Measurements from ENCODE around the gene HLA-DPA1. TPM values are rescaled to one million over a fixed set of nuclear protein-coding genes. Genes with fewer than 3 reads are reported as not detected.

HLA-DPA1 gene
- polyA plus RNA-seq, 1 experiment: 12.1 TPM

DNA sequence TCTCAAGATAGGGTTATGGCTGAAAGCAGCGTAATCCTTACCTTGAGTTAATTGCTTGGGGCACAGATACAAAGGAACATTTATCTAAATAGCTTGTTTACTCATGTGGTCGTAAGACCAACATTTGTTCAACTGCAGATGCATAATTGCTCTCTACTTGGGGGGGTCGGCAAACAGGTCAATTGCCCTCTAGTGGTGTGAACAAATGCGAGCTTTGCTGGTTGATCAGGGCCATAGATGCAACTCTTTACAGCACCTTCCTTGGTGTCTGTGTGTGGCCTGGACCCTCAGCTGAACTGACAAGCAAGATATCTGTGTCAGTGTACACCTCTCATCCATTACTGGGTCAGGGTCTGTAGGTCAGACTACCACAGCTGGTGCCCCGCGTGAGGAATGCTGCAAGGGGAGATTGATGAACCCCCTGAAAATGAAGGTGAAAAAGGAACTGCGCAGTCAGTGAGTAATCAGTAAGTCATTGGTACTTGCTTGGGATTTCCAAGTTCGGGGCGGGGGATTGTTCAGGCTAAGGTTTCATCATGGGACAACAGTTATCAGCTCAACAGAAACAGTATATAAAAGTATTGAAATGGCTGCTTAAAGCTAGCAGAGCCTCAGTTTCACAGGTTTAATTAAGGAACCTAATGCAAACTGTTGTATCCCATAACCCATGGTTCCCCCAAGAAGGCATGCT, 24.0 kb downstream of the HLA-DPA1 start:
- TF ChIP-seq, protein P1, sequence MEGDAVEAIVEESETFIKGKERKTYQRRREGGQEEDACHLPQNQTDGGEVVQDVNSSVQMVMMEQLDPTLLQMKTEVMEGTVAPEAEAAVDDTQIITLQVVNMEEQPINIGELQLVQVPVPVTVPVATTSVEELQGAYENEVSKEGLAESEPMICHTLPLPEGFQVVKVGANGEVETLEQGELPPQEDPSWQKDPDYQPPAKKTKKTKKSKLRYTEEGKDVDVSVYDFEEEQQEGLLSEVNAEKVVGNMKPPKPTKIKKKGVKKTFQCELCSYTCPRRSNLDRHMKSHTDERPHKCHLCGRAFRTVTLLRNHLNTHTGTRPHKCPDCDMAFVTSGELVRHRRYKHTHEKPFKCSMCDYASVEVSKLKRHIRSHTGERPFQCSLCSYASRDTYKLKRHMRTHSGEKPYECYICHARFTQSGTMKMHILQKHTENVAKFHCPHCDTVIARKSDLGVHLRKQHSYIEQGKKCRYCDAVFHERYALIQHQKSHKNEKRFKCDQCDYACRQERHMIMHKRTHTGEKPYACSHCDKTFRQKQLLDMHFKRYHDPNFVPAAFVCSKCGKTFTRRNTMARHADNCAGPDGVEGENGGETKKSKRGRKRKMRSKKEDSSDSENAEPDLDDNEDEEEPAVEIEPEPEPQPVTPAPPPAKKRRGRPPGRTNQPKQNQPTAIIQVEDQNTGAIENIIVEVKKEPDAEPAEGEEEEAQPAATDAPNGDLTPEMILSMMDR (IDR thresholded peaks at IDR 0.05; ENCODE audit: insufficient read depth, low read depth, low read length): no peak
- no peaks in the 10 kb centered on the region for H3K36me3 ChIP-seq (ENCODE audit: control insufficient read depth, insufficient read depth, low read length)
- POLR2A ChIA-PET: no interaction called here
- no peaks in the 10 kb centered on the region; the same call in 1 of the 2 replicates for H3K27me3 ChIP-seq (ENCODE audit: control insufficient read depth, insufficient read depth, low read length)
- DNase-seq (ENCODE audit: low read depth): no peak
- H3K4me3 ChIP-seq (ENCODE audit: low read depth, low read length): no peak overlapping the region
- CTCF ChIA-PET: interaction anchor here (1.2 to 1.7 kb wide), 2 partner anchors 9 to 35 kb away, joined by 4 to 5 read pairs; no protein-coding TSS in a partner anchor

DNA sequence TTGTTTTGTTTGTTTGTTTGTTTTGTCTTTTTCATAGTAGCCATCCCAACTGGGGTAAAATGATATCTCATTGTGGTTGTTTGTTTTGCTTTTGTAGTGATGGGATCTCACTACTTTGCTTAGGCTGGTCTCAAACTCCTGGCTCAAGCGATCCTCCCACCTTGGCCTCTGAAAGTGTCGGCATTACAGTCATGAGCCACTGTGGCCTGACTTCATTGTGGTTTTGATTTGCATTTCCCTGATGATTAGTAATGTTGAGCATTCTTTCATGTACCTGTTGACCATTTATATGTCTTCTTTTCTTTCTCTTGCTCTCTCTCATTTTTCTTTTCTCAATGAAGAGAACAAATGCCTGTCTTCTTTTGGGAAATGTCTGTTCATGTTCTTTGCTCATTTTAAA, 33.3 kb downstream of the HLA-DPA1 start:
- H3K27me3 ChIP-seq (ENCODE audit: control insufficient read depth, insufficient read depth, low read length): peaks cover 4% of the 10 kb centered on the region; the same call in 1 of the 2 replicates
- POLR2A ChIA-PET: no interaction called here
- TF ChIP-seq, protein P1 (IDR thresholded peaks at IDR 0.05; ENCODE audit: insufficient read depth, low read depth, low read length): no peak

DNA sequence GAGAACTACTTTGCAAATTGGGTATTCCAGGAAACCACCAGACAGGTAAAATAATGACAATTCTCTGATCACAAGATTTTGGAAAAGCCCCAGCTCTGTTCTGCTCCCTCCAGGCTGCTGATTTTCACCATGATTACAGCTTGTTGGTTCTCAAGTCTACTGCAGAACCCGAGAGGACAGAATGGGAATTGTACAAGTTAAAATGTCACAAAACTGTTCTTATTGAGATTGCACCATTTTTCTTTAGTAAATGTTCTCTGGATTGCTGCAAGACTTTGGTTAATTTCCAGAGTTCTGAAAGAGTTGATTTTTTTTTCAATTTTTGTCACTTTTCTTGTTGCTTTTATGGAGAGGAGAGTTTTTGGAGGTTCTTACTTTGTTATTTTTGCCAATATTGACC, 36.9 kb downstream of the HLA-DPA1 start:
- Histone ChIP-seq H3K4me3 (ENCODE audit: low read depth, low read length) (no peak overlapping the region), H3K36me3 (ENCODE audit: control insufficient read depth, insufficient read depth, low read length) (no peaks in the 10 kb centered on the region), H3K27me3 (ENCODE audit: control insufficient read depth, insufficient read depth, low read length) (peaks cover 4% of the 10 kb centered on the region; the same call in 1 of the 2 replicates)
- TF ChIP-seq, protein P1 (IDR thresholded peaks at IDR 0.05; ENCODE audit: insufficient read depth, low read depth, low read length): no peak
- DNase-seq (ENCODE audit: low read depth): no peak
- CTCF ChIA-PET: interaction anchor here (1.1 to 1.7 kb wide), 3 partner anchors 21 to 138 kb away, joined by 3 to 6 read pairs (median 3); no protein-coding TSS in a partner anchor
- POLR2A ChIA-PET: no interaction called here

More for the DNA sequence above, 33.3 kb downstream of the HLA-DPA1 start:
- Histone ChIP-seq H3K4me3 (ENCODE audit: low read depth, low read length) (no peak overlapping the region), H3K36me3 (ENCODE audit: control insufficient read depth, insufficient read depth, low read length) (no peaks in the 10 kb centered on the region)
- no peak for DNase-seq (ENCODE audit: low read depth)
- CTCF ChIA-PET: interaction anchor here (1.5 kb wide), 1 partner anchor 10 kb away, joined by 4 read pairs; no protein-coding TSS in a partner anchor

DNA sequence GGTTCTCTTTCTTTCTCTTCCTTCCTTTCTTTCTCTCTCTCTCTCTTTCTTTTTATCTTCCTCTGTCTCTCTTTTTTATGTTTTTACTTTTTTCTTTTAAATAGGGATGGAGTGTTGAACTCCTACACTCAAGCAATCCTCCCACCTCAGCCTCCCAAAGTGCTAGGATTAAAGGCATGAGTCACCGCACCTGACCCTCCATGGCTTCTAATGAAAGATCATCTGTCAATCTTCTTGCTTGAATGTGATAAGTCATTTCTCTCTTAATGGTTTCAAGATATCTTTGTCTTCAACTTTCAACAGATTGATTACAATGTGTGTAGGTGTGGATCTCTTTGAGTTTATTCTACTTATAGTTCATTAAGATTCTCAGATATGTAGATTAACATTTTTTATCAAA, 38.9 kb downstream of the HLA-DPA1 start:
- TF ChIP-seq, protein P1 (IDR thresholded peaks at IDR 0.05; ENCODE audit: insufficient read depth, low read depth, low read length): no peak
- ChIA-PET POLR2A (no interaction called here), CTCF (no interaction called here)
- Histone ChIP-seq H3K36me3 (ENCODE audit: control insufficient read depth, insufficient read depth, low read length) (no peaks in the 10 kb centered on the region), H3K27me3 (ENCODE audit: control insufficient read depth, insufficient read depth, low read length) (peaks cover 7% of the 10 kb centered on the region), H3K4me3 (ENCODE audit: low read depth, low read length) (no peak overlapping the region)
- DNase-seq (ENCODE audit: low read depth): no peak

DNA sequence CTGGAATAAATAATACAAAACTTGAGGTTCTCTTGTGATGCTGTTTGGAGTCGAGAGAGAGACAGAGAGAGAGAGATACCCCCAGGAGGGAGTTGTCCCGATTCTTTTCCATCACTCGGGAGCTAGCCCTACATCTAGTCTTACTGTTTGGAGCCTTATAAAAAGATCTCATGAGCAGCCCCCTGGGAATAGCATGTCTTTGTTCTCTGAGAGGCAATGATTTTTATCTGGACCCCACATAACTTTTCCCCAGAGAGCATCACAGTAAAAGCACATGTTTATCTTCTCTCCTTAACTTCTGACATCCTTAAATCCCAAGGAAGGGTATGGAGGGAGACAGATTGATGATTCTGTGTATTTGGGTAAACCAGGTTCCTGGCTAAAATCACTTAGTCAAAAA, 43.2 kb downstream of the HLA-DPA1 start:
- no peaks in the 10 kb centered on the region for H3K36me3 ChIP-seq (ENCODE audit: control insufficient read depth, insufficient read depth, low read length)
- peaks cover 7% of the 10 kb centered on the region for H3K27me3 ChIP-seq (ENCODE audit: control insufficient read depth, insufficient read depth, low read length)
- DNase-seq (ENCODE audit: low read depth): no peak
- ChIA-PET POLR2A (no interaction called here), CTCF (no interaction called here)
- H3K4me3 ChIP-seq (ENCODE audit: low read depth, low read length): no peak overlapping the region
- TF ChIP-seq, protein P1 (IDR thresholded peaks at IDR 0.05; ENCODE audit: insufficient read depth, low read depth, low read length): no peak

Measured in BJ (cell line).